OCI-LY1 (cell line): ENCODE results near the gene SYNGR2.
A peak's percentile ranks its signal among the peaks of the same experiment; 100 is the strongest.

Experiments
- H2AFZ ChIP-seq: fragments of 200-600 bp; sonication (generic), shearing (Covaris generic); 2 replicates; pipeline ENCODE4 v1.6.0; 2014; ENCODE audit warnings: antibody characterized with exemption, mild to moderate bottlenecking, low read length
- H3F3A ChIP-seq: fragments of 200-600 bp; sonication (generic), shearing (Covaris generic); 2 replicates; pipeline ENCODE4 v1.6.0; 2014; ENCODE audit warnings: mild to moderate bottlenecking, antibody characterized with exemption, low read length, moderate library complexity; ENCODE audit not compliant: insufficient read depth
- H3K27ac ChIP-seq: fragments of 200-600 bp; sonication (generic); 2 replicates; pipeline ENCODE4 v1.5.1; 2014; ENCODE audit warnings: low read length, mixed run types, mild to moderate bottlenecking, low read depth; ENCODE audit not compliant: poor library complexity, severe bottlenecking
- H3K27me3 ChIP-seq: fragments of 200-600 bp; sonication (generic); 2 replicates; pipeline ENCODE4 v1.6.0; 2014; ENCODE audit warnings: antibody characterized with exemption, mild to moderate bottlenecking, low read length, moderate library complexity; ENCODE audit not compliant: insufficient read depth
- H3K36me3 ChIP-seq: fragments of 200-600 bp; sonication (generic); 2 replicates; pipeline ENCODE4 v1.6.1; 2014; ENCODE audit warnings: mild to moderate bottlenecking, antibody characterized with exemption, low read length, moderate library complexity, mixed read lengths; ENCODE audit not compliant: insufficient read depth
- H3K4me1 ChIP-seq: fragments of 200-600 bp; sonication (generic); 2 replicates; pipeline ENCODE4 v1.5.1; 2014; ENCODE audit warnings: mild to moderate bottlenecking, low read length, moderate library complexity; ENCODE audit not compliant: insufficient read depth, severe bottlenecking
- H3K4me2 ChIP-seq: fragments of 200-600 bp; sonication (generic), shearing (Covaris generic); 2 replicates; pipeline ENCODE4 v1.6.1; 2014; ENCODE audit warnings: low read length
- H3K4me3 ChIP-seq: fragments of 200-600 bp; sonication (generic); 2 replicates; pipeline ENCODE4 v1.5.1; 2014; ENCODE audit warnings: low read length, low read depth, mild to moderate bottlenecking, mixed read lengths; ENCODE audit not compliant: poor library complexity, severe bottlenecking
- H3K79me2 ChIP-seq: fragments of 200-600 bp; shearing (Covaris generic); 2 replicates; pipeline ENCODE4 v1.6.1; 2016; ENCODE audit warnings: mixed run types, low read length, mixed read lengths; ENCODE audit not compliant: insufficient read depth
- H3K9ac ChIP-seq: fragments of 200-600 bp; sonication (generic), shearing (Covaris generic); 2 replicates; pipeline ENCODE4 v1.6.1; 2014; ENCODE audit warnings: mild to moderate bottlenecking, low read length, mixed read lengths
- H3K9me2 ChIP-seq: fragments of 200-600 bp; sonication (generic), shearing (Covaris generic); 2 replicates; pipeline ENCODE4 v1.6.1; 2014; ENCODE audit warnings: low read depth, mild to moderate bottlenecking, low read length, mixed read lengths
- H3K9me3 ChIP-seq: fragments of 200-600 bp; shearing (Covaris generic); 2 replicates; pipeline ENCODE4 v1.6.1; 2014; ENCODE audit warnings: low read length, mixed read lengths
- H4K20me1 ChIP-seq: fragments of 200-600 bp; sonication (generic), shearing (Covaris generic); 2 replicates; pipeline ENCODE4 v1.6.0; 2016; ENCODE audit warnings: mild to moderate bottlenecking, low read length; ENCODE audit not compliant: insufficient read depth
- EZH2 ChIP-seq: fragments of 200-600 bp; sonication (generic), shearing (Covaris generic); IDR thresholded peaks from 2 replicates; pipeline ENCODE4 v1.8.0; 2017; ENCODE audit warnings: borderline replicate concordance, mixed run types, mild to moderate bottlenecking, antibody characterized with exemption, low read length, moderate library complexity, mixed read lengths
- TF ChIP-seq, protein P1 (sequence below): fragments of 200-600 bp; sonication (generic), shearing (Covaris generic); IDR thresholded peaks from 2 replicates; pipeline ENCODE4 v1.5.1; 2017; ENCODE audit warnings: mild to moderate bottlenecking, antibody characterized with exemption, low read length, moderate library complexity, mixed read lengths

SYNGR2 gene

DNA sequence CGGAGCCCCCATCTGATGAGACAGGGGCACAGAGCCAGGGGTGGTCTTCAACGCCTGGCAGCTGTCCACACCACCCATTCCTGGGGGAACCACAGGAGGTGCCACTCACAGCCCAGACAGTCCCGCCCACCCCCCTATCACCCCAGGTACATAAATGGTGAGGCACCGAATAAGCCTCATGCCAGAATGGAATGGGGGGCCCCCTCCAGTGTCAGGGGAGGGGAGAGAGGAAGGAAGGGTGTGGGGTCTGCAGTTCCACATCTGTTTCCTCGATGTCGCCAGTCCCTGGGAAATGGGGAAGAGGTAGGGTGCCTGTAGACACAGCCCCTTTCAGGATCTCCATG, 41.5 kb upstream of the SYNGR2 start:
- no peaks in the 10 kb centered on the region for H3K27me3 ChIP-seq
- no peak for TF ChIP-seq EZH2
- TF ChIP-seq, protein P1, sequence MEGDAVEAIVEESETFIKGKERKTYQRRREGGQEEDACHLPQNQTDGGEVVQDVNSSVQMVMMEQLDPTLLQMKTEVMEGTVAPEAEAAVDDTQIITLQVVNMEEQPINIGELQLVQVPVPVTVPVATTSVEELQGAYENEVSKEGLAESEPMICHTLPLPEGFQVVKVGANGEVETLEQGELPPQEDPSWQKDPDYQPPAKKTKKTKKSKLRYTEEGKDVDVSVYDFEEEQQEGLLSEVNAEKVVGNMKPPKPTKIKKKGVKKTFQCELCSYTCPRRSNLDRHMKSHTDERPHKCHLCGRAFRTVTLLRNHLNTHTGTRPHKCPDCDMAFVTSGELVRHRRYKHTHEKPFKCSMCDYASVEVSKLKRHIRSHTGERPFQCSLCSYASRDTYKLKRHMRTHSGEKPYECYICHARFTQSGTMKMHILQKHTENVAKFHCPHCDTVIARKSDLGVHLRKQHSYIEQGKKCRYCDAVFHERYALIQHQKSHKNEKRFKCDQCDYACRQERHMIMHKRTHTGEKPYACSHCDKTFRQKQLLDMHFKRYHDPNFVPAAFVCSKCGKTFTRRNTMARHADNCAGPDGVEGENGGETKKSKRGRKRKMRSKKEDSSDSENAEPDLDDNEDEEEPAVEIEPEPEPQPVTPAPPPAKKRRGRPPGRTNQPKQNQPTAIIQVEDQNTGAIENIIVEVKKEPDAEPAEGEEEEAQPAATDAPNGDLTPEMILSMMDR: no peak
- peak overlapping the region; percentile 60 for H3K4me2 ChIP-seq
- peaks cover 23% of the 10 kb centered on the region for H3K36me3 ChIP-seq
- peaks cover 77% of the 10 kb centered on the region for H3K4me1 ChIP-seq
- no peaks in the 10 kb centered on the region for H3K9me2 ChIP-seq
- H2AFZ ChIP-seq: no peak overlapping the region
- H4K20me1 ChIP-seq: no peaks in the 10 kb centered on the region
- peak overlapping the region; percentile 74 for H3K4me3 ChIP-seq
- no peaks in the 10 kb centered on the region for H3F3A ChIP-seq
- H3K9ac ChIP-seq: peak overlapping the region; percentile 80
- H3K27ac ChIP-seq: peak overlapping the region; percentile 88
- no peaks in the 10 kb centered on the region for H3K9me3 ChIP-seq
- H3K79me2 ChIP-seq: no peaks in the 10 kb centered on the region

DNA sequence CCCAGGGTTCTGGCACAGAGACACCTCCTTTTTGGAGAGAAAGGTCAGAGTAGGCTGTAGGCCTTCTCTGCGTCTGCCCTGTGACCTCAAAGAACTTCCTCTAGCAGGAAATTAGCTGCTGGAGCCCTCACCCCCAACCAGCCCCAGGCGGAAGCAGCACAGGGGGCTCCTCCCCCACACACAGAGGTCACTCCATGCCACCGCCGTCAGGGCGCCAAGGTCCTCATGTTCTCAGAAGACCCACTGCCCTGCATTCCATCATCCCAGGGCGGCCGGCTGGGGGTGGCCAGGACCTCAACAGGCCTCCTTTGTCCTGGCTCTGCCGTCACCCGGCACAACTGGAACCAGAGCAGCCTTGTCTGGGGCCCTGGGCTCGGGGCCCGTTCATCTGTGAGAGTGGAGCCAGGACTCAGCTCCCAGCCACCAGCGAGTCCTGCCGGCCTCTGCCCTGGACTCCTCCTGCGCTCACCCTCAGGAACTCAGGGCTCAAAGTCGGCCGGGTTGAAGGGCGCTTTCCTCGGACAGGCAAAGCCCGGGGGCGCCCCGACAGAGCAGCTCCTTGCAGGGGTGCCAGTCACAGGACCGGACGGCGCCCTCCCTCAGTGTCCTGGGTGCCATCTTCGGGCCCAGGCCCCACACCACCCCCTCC, 41.0 kb upstream of the SYNGR2 start:
- peak overlapping the region; percentile 74 for H3K4me3 ChIP-seq
- no peaks in the 10 kb centered on the region for H3F3A ChIP-seq
- no peaks in the 10 kb centered on the region for H4K20me1 ChIP-seq
- peak overlapping the region; percentile 60 for H3K4me2 ChIP-seq
- peak overlapping the region; percentile 88 for H3K27ac ChIP-seq
- peaks cover 77% of the 10 kb centered on the region for H3K4me1 ChIP-seq
- no peaks in the 10 kb centered on the region for H3K27me3 ChIP-seq
- no peaks in the 10 kb centered on the region for H3K79me2 ChIP-seq
- no peaks in the 10 kb centered on the region for H3K9me3 ChIP-seq
- H3K9ac ChIP-seq: peak overlapping the region; percentile 80
- H3K36me3 ChIP-seq: peaks cover 18% of the 10 kb centered on the region
- no peak overlapping the region for H2AFZ ChIP-seq
- TF ChIP-seq, protein P1: no peak
- no peak for TF ChIP-seq EZH2
- H3K9me2 ChIP-seq: no peaks in the 10 kb centered on the region

DNA sequence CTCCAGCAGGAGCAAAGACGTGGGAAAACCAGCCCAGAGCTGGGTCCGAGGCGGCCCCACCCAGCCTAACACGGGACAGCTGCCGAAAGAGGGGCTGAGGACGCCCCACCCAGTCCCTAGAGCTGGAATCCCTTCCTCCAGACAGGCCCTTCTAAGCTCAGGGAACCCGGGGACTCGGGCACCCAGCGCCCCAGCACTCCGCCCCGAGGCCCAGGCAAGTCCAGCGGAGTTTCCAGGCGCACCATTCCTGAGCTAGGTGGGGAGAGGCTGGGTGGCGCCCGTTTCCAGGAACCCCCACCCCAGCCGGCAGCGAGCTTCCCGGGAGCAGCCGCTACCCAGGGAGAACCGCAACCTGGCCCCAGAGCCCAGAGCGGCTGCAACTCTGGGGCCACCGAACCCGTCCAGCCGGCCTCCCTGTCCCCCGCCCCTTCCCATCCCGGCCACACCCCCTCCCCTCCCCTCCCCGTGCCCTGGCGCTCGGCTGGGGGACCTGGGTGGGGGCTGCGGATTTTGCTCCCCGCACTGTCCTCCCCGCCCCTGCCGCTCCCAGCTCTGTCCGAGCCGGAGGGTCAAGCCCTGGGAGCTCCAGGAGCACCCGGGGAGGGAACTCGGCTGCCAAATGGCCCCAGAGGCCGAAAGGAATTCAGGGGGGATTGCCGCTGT, 40.4 kb upstream of the SYNGR2 start:
- peaks cover 81% of the 10 kb centered on the region for H3K4me1 ChIP-seq
- H3K4me2 ChIP-seq: peak overlapping the region; percentile 60
- H3K4me3 ChIP-seq: peak overlapping the region; percentile 74
- peaks cover 12% of the 10 kb centered on the region for H3K36me3 ChIP-seq
- no peaks in the 10 kb centered on the region for H3K9me2 ChIP-seq
- TF ChIP-seq, protein P1: no peak
- no peak for TF ChIP-seq EZH2
- H3K27ac ChIP-seq: peak overlapping the region; percentile 88
- no peaks in the 10 kb centered on the region for H4K20me1 ChIP-seq
- H3K79me2 ChIP-seq: no peaks in the 10 kb centered on the region
- no peaks in the 10 kb centered on the region for H3K27me3 ChIP-seq
- peak overlapping the region; percentile 80 for H3K9ac ChIP-seq
- no peaks in the 10 kb centered on the region for H3F3A ChIP-seq
- H3K9me3 ChIP-seq: no peaks in the 10 kb centered on the region
- no peak overlapping the region for H2AFZ ChIP-seq
